Aorta (tissue), 5 donors: Measurements from ENCODE around the gene C5orf63. TPM values are rescaled to one million over a fixed set of nuclear protein-coding genes. Genes with fewer than 3 reads are reported as not detected.

Source experiments
- ATAC-seq: fragments of 200-7000 bp; cut with Tn5 transposase; one replicate; pipeline ENCODE4 v1.9.1; 2022; ENCODE audit warnings: moderate library complexity; ENCODE audit not compliant: low FRiP score
- DNase-seq, 2 donors: peaks; one replicate each; pipeline ENCODE4 v3.0.0-alpha.2; 2020
- H3K27ac ChIP-seq, 2 donors: one replicate each; pipeline ENCODE4 v1.5.1; 2013; ENCODE audit warnings: low read length in 2 of 2, mild to moderate bottlenecking in 2 of 2, moderate library complexity in 2 of 2, control low read depth in 1 of 2, inconsistent platforms in 1 of 2, low read depth in 1 of 2
- H3K27me3 ChIP-seq, 2 donors: one replicate each; pipeline ENCODE4 v1.6.1; 2013; ENCODE audit warnings: control low read depth in 1 of 2, low read length in 1 of 2, mild to moderate bottlenecking in 1 of 2, moderate library complexity in 1 of 2; ENCODE audit not compliant: insufficient read depth in 2 of 2, control insufficient read depth in 1 of 2
- H3K36me3 ChIP-seq, 2 donors: one replicate each; pipeline ENCODE4 v1.6.1; 2013; ENCODE audit warnings: control low read depth in 1 of 2, low read length in 1 of 2, mild to moderate bottlenecking in 1 of 2; ENCODE audit not compliant: insufficient read depth in 2 of 2, control insufficient read depth in 1 of 2
- H3K4me1 ChIP-seq, 2 donors: one replicate each; pipeline ENCODE4 v1.6.1; 2013; ENCODE audit warnings: low read length in 2 of 2, control low read depth in 1 of 2, mild to moderate bottlenecking in 1 of 2, moderate library complexity in 1 of 2; ENCODE audit not compliant: insufficient read depth in 2 of 2, control insufficient read depth in 1 of 2
- H3K4me3 ChIP-seq, 2 donors: one replicate each; pipeline ENCODE4 v1.5.1; 2013; ENCODE audit warnings: low read length in 2 of 2, control low read depth in 1 of 2, mild to moderate bottlenecking in 1 of 2
- H3K9me3 ChIP-seq: one replicate; pipeline ENCODE4 v1.6.1; 2013; ENCODE audit warnings: mild to moderate bottlenecking, low read length; ENCODE audit not compliant: control insufficient read depth
- WGBS, 2 donors: extraction: QIAGEN DNeasy Blood & Tissue Kit; methylation state at CpG; one replicate each; pipeline ENCODE4 v1.1.7; 2013; 5-methylcytosine and 5-hydroxymethylcytosine counted together
- intact Hi-C, 2 donors: fragments of 100-400 bp; cut with DNase I; formaldehyde crosslinking; loops; one replicate each; pipeline versions ENCODE4 v1.14.2 to v1.15.0; 2022
- polyA plus RNA-seq, 2 donors: library from polyadenylated mRNA; stranded (reverse); fragments of 200-250 nt; gene quantifications; one replicate each; pipeline ENCODE4 v1.2.3, GENCODE V29; 2013
- total RNA-seq, 2 donors: library from RNA; stranded (reverse); fragmentation: NEBNext Ultra II Directional; extraction: Animal tissue kit (Norgen Biotek cat#: 25700); gene quantifications; one replicate each; pipeline ENCODE4 v1.2.1, GENCODE V29; 2021
- donor health status: healthy with polysubstance abuse.
- donor health status: Bipolar disorder and iron deficiency.
- donor health status: DM: no; HTN: no; CAD: no.
- donor health status: DM: no; HTN: no; CAD: no.
- donor health status: DM: yes; HTN: yes; CAD: no.

Gene C5orf63
- total and polyA plus RNA-seq, 4 donors: 3.1 to 7.3 (median 5.2) TPM

DNA sequence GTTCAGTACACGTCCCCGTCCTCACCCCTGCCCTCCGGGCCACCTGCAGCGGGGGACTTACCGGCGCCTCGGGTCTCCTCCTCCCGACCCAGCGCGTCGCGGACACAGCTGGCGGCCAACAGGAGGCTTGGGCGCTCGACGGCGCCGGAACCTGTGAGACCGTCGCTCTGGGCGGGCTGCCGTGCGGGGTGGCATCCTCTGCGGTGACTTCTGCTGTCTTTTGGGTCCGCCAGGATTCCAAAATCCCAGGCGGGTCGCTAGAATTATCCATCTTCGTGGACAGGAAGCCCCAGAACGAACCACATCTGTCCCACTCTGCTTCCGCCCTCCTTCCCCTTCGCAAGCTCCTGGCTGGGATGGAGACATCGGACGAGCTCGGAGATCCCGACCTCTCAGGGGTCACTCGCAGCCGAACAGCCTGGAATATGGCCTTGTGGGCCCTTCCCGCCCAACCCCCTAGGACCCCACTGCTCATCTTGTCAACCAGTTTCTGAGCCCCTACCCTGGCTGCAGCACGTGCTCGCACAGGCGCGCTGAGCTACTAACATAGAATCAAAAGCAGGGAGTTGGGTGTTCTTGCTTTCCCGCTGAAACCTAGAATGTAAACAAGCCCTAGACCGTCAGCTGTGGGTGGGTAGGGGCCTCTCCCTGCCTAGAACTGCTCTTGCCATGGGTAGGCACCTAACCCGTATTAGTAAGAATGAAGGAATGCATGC lies 42.0 kb downstream of the C5orf63 start:
- H3K27me3 ChIP-seq: no peaks in the 10 kb centered on the region
- DNase-seq: peak in 1 of 2 donors; percentile 48
- no peaks in the 10 kb centered on the region for H3K36me3 ChIP-seq
- no peaks in the 10 kb centered on the region for H3K9me3 ChIP-seq
- H3K4me3 ChIP-seq: peak overlapping the region; percentile 27 to 61
- no peaks in the 10 kb centered on the region for H3K4me1 ChIP-seq
- peak; percentile 24 for ATAC-seq
- WGBS, 2 donors: 20 to 24% methylated on average over 44 to 45 of the region's 45 CpGs
- peak overlapping the region in 1 of 2 donors; percentile 64 for H3K27ac ChIP-seq
- intact Hi-C loops: loop anchor here in 1 of 2 donors (5.0 kb wide), 1 partner anchor 36 kb away; no protein-coding TSS in a partner anchor

DNA sequence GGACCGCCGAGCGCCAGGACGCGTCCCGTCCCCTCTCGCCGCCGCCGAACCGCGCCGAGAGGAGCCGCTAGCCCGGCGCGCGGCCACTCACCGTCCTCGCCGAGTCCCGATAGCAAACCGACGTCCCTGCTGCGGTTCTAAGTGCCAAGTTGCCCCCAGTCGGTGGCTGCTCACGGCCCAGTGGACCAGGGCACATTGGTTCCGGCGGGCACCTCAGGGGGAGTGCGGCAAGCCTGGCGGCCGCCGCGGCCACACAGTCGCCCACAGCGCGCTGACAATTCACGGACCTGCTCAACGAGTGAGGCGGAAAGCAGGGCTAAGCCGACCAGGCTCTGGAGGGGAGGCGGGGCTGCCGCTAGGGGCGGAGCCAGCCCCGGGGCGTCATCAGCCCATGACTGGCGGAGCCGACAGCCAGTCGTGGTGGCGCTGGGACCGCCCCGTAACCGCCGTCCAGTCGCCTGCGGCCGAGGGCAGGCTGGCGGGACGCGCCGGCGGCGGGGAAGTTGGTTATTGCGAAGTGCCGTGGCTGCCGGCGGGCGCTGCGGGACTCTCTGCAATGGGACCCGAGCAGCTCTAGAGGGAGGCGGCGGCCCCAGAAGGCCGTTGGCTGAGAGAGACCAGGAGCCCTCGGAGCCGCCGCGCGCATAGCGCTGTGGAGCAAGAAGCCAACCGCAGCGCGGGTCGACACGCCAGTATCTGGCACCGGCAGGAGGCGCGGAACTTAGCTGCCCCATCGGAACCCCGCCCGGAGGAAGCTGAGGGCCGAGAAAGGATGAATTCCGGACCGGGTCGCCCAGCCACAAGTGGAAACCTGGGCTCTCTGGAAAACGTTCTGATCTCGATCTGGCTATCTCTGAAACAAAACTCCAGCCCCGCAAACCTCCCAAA lies 42.8 kb downstream of the C5orf63 start, which contains the start of gene MARCHF3:
Gene MARCHF3 (minus strand): TSS at position 300 of the 888 bp plus-strand sequence. CDS start 112,387 bp downstream, outside the sequence.
- H3K27me3 ChIP-seq: no peaks in the 10 kb centered on the region
- 0% methylated on average over 91 to 97 of the region's 97 CpGs for WGBS, 2 donors
- no peaks in the 10 kb centered on the region for H3K9me3 ChIP-seq
- no peaks in the 10 kb centered on the region for H3K36me3 ChIP-seq
- DNase-seq (peak; percentile 97 to 98), ATAC-seq (peak; percentile 99)
- intact Hi-C loops: loop anchor here in 1 of 2 donors (5.0 kb wide), 1 partner anchor 37 kb away; no protein-coding TSS in a partner anchor
- H3K4me1 ChIP-seq: no peaks in the 10 kb centered on the region
- H3K4me3 ChIP-seq: peak within 1 kb of the TSS; percentile 40 to 69
- H3K27ac ChIP-seq: peak within 1 kb of the TSS; percentile 24 to 65

DNA sequence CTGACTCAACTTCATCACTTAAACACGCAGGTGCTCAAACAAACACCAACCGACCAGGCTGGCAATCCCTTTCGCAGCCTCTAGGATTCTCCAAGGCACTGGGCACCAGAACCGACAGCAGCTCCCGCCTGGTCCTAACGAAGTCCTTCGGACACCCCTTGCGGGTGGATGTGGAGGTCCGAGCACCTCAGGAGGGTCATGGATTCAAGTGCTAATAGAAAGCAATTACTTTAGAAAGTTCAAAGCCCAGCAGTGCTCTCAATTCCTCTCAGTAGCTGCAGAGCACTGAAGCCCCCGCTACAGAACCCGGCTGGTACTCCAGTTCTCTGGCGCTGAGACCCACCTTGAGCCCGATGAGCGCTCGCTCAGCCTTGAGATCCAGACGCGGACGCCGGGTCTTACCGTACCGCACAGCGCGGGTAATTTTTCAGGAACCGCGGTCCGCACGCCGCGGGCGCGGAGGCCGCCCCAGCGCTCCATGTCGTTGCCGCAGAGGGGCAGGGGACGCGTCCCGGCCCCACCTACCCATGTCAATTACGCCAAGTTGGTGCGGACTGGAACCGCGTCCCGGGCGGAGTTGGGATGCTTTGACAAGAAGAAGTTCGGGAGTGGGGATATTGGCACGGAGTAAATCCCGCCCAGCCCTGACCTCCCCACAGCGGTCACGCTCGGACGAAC lies 43.6 kb downstream of the C5orf63 start:
- intact Hi-C loops: loop anchor here in 1 of 2 donors (2.0 to 10.0 kb wide), 3 partner anchors 38 to 355 kb away; partner anchors contain the start of gene LMNB1
- peak overlapping the region; percentile 24 to 65 for H3K27ac ChIP-seq
- peak; percentile 64 to 82 for DNase-seq

DNA sequence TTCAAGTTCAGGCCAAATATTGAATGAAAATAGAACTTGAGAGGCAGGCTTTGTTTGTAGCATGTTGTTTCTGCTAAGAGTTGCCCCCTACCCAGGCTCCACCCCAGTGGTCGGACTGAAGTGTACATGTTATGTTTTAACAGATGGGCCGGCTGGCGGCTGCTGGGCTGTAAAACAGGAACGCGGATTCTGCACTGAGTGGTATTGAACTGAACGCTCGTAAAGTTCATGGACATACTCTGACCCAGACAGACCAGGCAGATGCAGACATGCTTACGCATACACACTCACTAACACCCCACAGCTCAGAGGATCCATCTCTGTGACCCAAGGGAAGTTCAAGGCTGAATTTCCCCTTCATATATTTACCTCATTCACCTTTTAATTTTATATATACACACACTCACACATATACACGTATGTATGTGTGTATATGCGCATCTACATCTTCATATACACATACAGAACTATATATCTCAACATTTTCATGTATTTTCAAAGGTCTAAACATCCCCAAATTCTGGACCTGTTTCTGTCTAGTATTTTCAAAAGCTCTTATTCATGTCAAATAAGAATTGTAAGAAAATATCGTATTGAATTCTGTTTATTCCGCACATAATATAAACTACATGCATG lies 44.4 kb downstream of the C5orf63 start:
- H3K36me3 ChIP-seq: no peaks in the 10 kb centered on the region
- no peaks in the 10 kb centered on the region for H3K9me3 ChIP-seq
- no peak for ATAC-seq
- no peaks in the 10 kb centered on the region for H3K27me3 ChIP-seq
- H3K27ac ChIP-seq: no peak overlapping the region
- intact Hi-C loops: loop anchor here in 1 of 2 donors (2.0 to 10.0 kb wide), 2 partner anchors 252 to 354 kb away; partner anchors contain the start of gene LMNB1
- H3K4me3 ChIP-seq: peak overlapping the region in 1 of 2 donors; percentile 69
- 70 to 79% methylated on average over 12 of the region's 12 CpGs for WGBS, 2 donors
- no peaks in the 10 kb centered on the region for H3K4me1 ChIP-seq
- peak in 1 of 2 donors; percentile 52 for DNase-seq

More for the DNA sequence above, 43.6 kb downstream of the C5orf63 start:
- ATAC-seq: peak; percentile 51
- Histone ChIP-seq H3K9me3 (no peaks in the 10 kb centered on the region), H3K4me1 (no peaks in the 10 kb centered on the region), H3K36me3 (no peaks in the 10 kb centered on the region), H3K27me3 (no peaks in the 10 kb centered on the region), H3K4me3 (peak overlapping the region; percentile 40 to 69)
- WGBS, 2 donors: 1% methylated on average over 51 of the region's 51 CpGs

DNA sequence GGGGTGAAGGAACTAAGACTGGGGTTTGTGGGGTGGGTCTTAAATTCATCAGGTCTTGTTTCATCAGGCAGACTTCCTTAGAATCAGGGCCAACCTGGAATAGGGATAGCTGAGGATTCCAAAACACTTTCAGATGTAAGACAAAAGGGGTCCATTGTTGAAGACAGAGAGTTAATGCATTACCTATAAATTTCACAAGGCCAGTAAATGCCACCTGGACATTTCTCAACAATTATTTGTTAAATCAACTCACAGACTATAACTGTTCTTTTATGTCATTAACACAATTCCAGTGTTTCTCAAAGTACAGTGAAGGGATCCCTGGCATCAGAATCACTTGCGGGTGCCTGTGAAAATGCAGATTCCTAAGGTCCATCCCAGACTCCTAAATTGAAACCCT lies 45.8 kb downstream of the C5orf63 start:
- ATAC-seq: no peak
- Histone ChIP-seq H3K27me3 (no peaks in the 10 kb centered on the region), H3K4me1 (no peaks in the 10 kb centered on the region), H3K4me3 (no peak overlapping the region), H3K36me3 (no peaks in the 10 kb centered on the region), H3K9me3 (no peaks in the 10 kb centered on the region), H3K27ac (no peak overlapping the region)
- no peak for DNase-seq
- WGBS, 2 donors: 94 to 98% methylated on average over 1 of the region's 1 CpG
- intact Hi-C loops: loop anchor here in 1 of 2 donors (10.0 kb wide), 1 partner anchor 353 kb away; no protein-coding TSS in a partner anchor

DNA sequence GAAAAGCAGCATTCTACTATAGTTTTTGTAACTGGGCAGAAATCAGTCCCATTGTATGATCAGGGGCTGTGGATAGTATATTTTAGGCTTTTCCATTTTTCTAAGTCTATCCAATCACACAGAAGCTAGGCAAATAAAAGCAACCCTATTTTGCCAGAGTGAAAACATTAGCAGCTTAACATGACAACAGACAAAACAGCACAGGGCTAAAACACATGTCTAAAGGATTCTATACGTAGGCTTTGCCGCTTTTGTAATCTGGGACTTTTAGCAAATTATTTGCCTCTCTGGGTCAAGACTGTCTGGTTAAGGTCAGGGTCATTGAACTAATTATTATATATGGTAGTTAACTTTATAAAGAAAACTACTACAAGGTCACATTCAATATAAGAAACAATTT lies 47.1 kb downstream of the C5orf63 start:
- H3K9me3 ChIP-seq: no peaks in the 10 kb centered on the region
- no peaks in the 10 kb centered on the region for H3K36me3 ChIP-seq
- no peak overlapping the region for H3K27ac ChIP-seq
- intact Hi-C loops: loop anchor here in 1 of 2 donors (10.0 kb wide), 1 partner anchor 351 kb away; no protein-coding TSS in a partner anchor
- H3K27me3 ChIP-seq: no peaks in the 10 kb centered on the region
- DNase-seq (no peak), ATAC-seq (no peak)
- H3K4me1 ChIP-seq: no peaks in the 10 kb centered on the region
- 93 to 96% methylated on average over 2 of the region's 2 CpGs for WGBS, 2 donors
- H3K4me3 ChIP-seq: no peak overlapping the region

DNA sequence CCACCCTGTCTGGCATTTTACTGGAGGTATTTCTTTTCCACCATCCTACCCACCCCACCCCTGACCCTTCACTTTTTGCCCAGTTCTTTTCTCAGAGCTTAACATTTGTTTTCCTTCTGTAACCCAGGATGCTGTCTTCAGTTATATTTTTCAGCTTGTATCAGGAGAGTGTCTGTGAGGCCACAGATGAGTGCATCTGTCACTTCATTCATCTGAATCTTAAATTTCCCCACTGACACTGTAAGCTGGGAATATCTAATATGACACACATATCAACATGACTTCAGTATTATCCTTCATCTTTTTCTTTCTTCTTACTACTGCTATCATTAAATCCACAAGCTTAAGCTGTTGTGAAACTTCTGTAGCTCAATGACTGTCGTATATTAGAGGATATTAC lies 47.8 kb downstream of the C5orf63 start:
- no peak overlapping the region for H3K4me3 ChIP-seq
- H3K27me3 ChIP-seq: no peaks in the 10 kb centered on the region
- no peak for DNase-seq
- intact Hi-C loops: loop anchor here in 1 of 2 donors (10.0 kb wide), 1 partner anchor 351 kb away; no protein-coding TSS in a partner anchor
- no peak overlapping the region for H3K27ac ChIP-seq
- ATAC-seq: no peak
- no peaks in the 10 kb centered on the region for H3K36me3 ChIP-seq
- 88 to 91% methylated on average over 1 of the region's 1 CpG for WGBS, 2 donors
- H3K4me1 ChIP-seq: no peaks in the 10 kb centered on the region
- H3K9me3 ChIP-seq: no peaks in the 10 kb centered on the region
